Ramos (cell line): ENCODE data around the gene FAM171A1.
"Not testable (repeated sequence)": the region's sequence is repeated elsewhere in the genome, so short reads cannot be mapped to it uniquely, and the experiment has no call there.

Experiments
- in situ Hi-C: fragments of 300-500 bp; cut with MboI; formaldehyde crosslinking; loops from one replicate; pipeline ENCODE4 v1.14.3; 2022; ENCODE audit warnings: low sequenced_read_pairs; ENCODE audit not compliant: unreplicated experiment

Gene FAM171A1

GRCh38 chr10:15370856-15371701 lies at the start of gene FAM171A1:
TSS of gene FAM171A1 (minus strand) at chr10:15371289. CDS start at chr10:15371052, 237 bp downstream.
- in situ Hi-C loops = no loop called here

- in situ Hi-C loops = no loop called here
Measured at GRCh38 chr10:15420858-15421257, 49.8 kb upstream of the FAM171A1 start.

- in situ Hi-C loops = no loop called here
Measured at GRCh38 chr10:15419279-15419874, 48.3 kb upstream of the FAM171A1 start.

GRCh38 chr10:15416034-15416433 lies 44.9 kb upstream of the FAM171A1 start:
- in situ Hi-C loops = no loop called here

- in situ Hi-C loops = no loop called here
Measured at GRCh38 chr10:15411010-15411409, 39.9 kb upstream of the FAM171A1 start.

- in situ Hi-C loops = not testable (repeated sequence)
Measured at GRCh38 chr10:15409350-15409749, 38.3 kb upstream of the FAM171A1 start.

- in situ Hi-C loops = no loop called here
Measured at GRCh38 chr10:15408557-15408956, 37.5 kb upstream of the FAM171A1 start.

GRCh38 chr10:15405319-15405718 lies 34.2 kb upstream of the FAM171A1 start:
- in situ Hi-C loops = no loop called here

GRCh38 chr10:15401382-15401781 lies 30.3 kb upstream of the FAM171A1 start:
- in situ Hi-C loops = no loop called here

GRCh38 chr10:15400461-15400860 lies 29.4 kb upstream of the FAM171A1 start:
- in situ Hi-C loops = not testable (repeated sequence)

GRCh38 chr10:15399060-15399661 lies 28.1 kb upstream of the FAM171A1 start:
- in situ Hi-C loops = no loop called here

GRCh38 chr10:15395935-15396334 lies 24.8 kb upstream of the FAM171A1 start:
- in situ Hi-C loops = no loop called here

- in situ Hi-C loops = no loop called here
Measured at GRCh38 chr10:15393139-15393825, 22.2 kb upstream of the FAM171A1 start.

- in situ Hi-C loops = no loop called here
Measured at GRCh38 chr10:15391491-15391890, 20.4 kb upstream of the FAM171A1 start.

GRCh38 chr10:15388172-15388571 lies 17.1 kb upstream of the FAM171A1 start:
- in situ Hi-C loops = not testable (repeated sequence)

GRCh38 chr10:15387021-15387420 lies 15.9 kb upstream of the FAM171A1 start:
- in situ Hi-C loops = no loop called here

GRCh38 chr10:15385552-15386455 lies 14.7 kb upstream of the FAM171A1 start:
- in situ Hi-C loops = no loop called here

GRCh38 chr10:15381420-15381819 lies 10.3 kb upstream of the FAM171A1 start:
- in situ Hi-C loops = no loop called here

- in situ Hi-C loops = no loop called here
Measured at GRCh38 chr10:15379078-15379477, 8.0 kb upstream of the FAM171A1 start.

- in situ Hi-C loops = no loop called here
Measured at GRCh38 chr10:15378569-15378968, 7.5 kb upstream of the FAM171A1 start.
